Kidney (tissue), 14 donors: ENCODE measurements around the gene TARBP1. TPM values are rescaled to one million over a fixed set of nuclear protein-coding genes. Genes with fewer than 3 reads are reported as not detected.

ENCODE experiments used
- DNase-seq, 5 donors: peaks; one replicate each; pipeline ENCODE4 v3.0.0-alpha.2; 2013 to 2020
- FAIRE-seq: peaks from 2 replicates; lab custom pipeline; 2012; peaks lifted over from hg19 to GRCh38; lab: Jason Lieb, UNC
- H3K27ac ChIP-seq, 2 donors: one replicate each; pipeline ENCODE4 v1.7.0; 2013; ENCODE audit warnings: low read depth in 2 of 2, low read length in 2 of 2, inconsistent platforms in 1 of 2
- H3K27me3 ChIP-seq: one replicate; pipeline ENCODE4 v1.7.1; 2013; ENCODE audit warnings: low read length, inconsistent platforms; ENCODE audit not compliant: control insufficient read depth, insufficient read depth
- H3K36me3 ChIP-seq, 3 donors: one replicate each; pipeline versions ENCODE4 v1.7.0 to v1.7.1; 2013; ENCODE audit warnings: low read length in 3 of 3, control low read depth in 1 of 3, inconsistent platforms in 1 of 3; ENCODE audit not compliant: insufficient read depth in 3 of 3, control insufficient read depth in 2 of 3
- H3K4me1 ChIP-seq, 3 donors: one replicate each; pipeline versions ENCODE4 v1.7.0 to v1.7.1; 2013; ENCODE audit warnings: low read length in 3 of 3, inconsistent platforms in 1 of 3, low read depth in 1 of 3; ENCODE audit not compliant: control insufficient read depth in 2 of 3, insufficient read depth in 2 of 3
- H3K4me3 ChIP-seq, 3 donors: one replicate each; pipeline versions ENCODE4 v1.7.0 to v1.8.1; 2013; ENCODE audit warnings: low read length in 3 of 3, control low read depth in 1 of 3, inconsistent platforms in 1 of 3
- H3K9ac ChIP-seq, 3 donors: one replicate each; pipeline versions ENCODE4 v1.7.0 to v1.7.1; 2013; ENCODE audit warnings: low read length in 3 of 3, control low read depth in 1 of 3, inconsistent platforms in 1 of 3
- H3K9me3 ChIP-seq, 3 donors: one replicate each; pipeline versions ENCODE4 v1.7.0 to v1.7.1; 2013; ENCODE audit warnings: low read length in 3 of 3, control low read depth in 1 of 3, inconsistent platforms in 1 of 3; ENCODE audit not compliant: control insufficient read depth in 2 of 3, insufficient read depth in 1 of 3
- CTCF ChIP-seq: IDR thresholded peaks from 3 replicates; pipeline ENCODE4 v1.5.1; 2012; ENCODE audit warnings: mild to moderate bottlenecking, moderate library complexity, borderline replicate concordance; ENCODE audit not compliant: insufficient read depth; ENCODE audit errors: extremely low read depth
- intact Hi-C: fragments of 100-400 bp; cut with DNase I; formaldehyde crosslinking; loops from one replicate; pipeline ENCODE4 v1.11.1; 2022
- polyA plus RNA-seq: library from polyadenylated mRNA; stranded (reverse); fragments of 350-450 nt; fragmentation: Illumina TruSeq; extraction: RNeasy Lipid Tissue Mini Kit (QIAGEN cat#74804); gene quantifications from one replicate; pipeline ENCODE4 v1.2.3, GENCODE V29; 2014; ENCODE audit warnings: low read depth, low replicate concordance; ENCODE audit not compliant: insufficient read depth
- total RNA-seq: library from RNA; stranded (reverse); fragmentation: NEBNext Ultra II Directional; extraction: Animal tissue kit (Norgen Biotek cat#: 25700); gene quantifications from one replicate; pipeline ENCODE4 v1.2.1, GENCODE V29; 2021
- donor health status: control.
- donor health status: control.
- donor health status: control.
- donor health status: control.
- donor health status: control.
- donor health status: DM: yes; HTN: yes; CAD: no.
- donor health status: Normal renal cell carcinoma (clear cell type).

Gene TARBP1
- total and polyA plus RNA-seq, 2 donors from 2014 or later: 14.3 to 26.2 TPM

GRCh38 chr1:234355782-234356510 lies 123.0 kb downstream of the TARBP1 start:
- intact Hi-C loops: no loop called here
- DNase-seq: no peak
- H3K4me1 ChIP-seq: no peaks in the 10 kb centered on the region
- no peak for TF ChIP-seq CTCF
- no peaks in the 10 kb centered on the region for H3K36me3 ChIP-seq
- H3K27me3 ChIP-seq: no peaks in the 10 kb centered on the region
- peak overlapping the region in 1 of 3 donors; percentile 73 for H3K4me3 ChIP-seq
- H3K27ac ChIP-seq: no peak overlapping the region
- no peak for FAIRE-seq
- peaks cover 0 to 2% (median 0%) of the 10 kb centered on the region in 3 donors for H3K9me3 ChIP-seq
- H3K9ac ChIP-seq: no peak overlapping the region

- intact Hi-C loops: no loop called here
- H3K9ac ChIP-seq: no peak overlapping the region
- FAIRE-seq: no peak
- no peak for DNase-seq
- H3K27ac ChIP-seq: no peak overlapping the region
- no peaks in the 10 kb centered on the region for H3K27me3 ChIP-seq
- H3K36me3 ChIP-seq: no peaks in the 10 kb centered on the region
- no peak overlapping the region for H3K4me3 ChIP-seq
- no peak for TF ChIP-seq CTCF
- no peaks in the 10 kb centered on the region for H3K4me1 ChIP-seq
- H3K9me3 ChIP-seq: peaks cover 0 to 2% (median 0%) of the 10 kb centered on the region in 3 donors
Observed at GRCh38 chr1:234348964-234349363, 130.0 kb downstream of the TARBP1 start.

GRCh38 chr1:234345237-234345636 lies 133.7 kb downstream of the TARBP1 start:
- Histone ChIP-seq H3K27me3 (no peaks in the 10 kb centered on the region), H3K9ac (no peak overlapping the region), H3K36me3 (no peaks in the 10 kb centered on the region), H3K4me1 (no peaks in the 10 kb centered on the region), H3K9me3 (peaks cover 0 to 4% (median 2%) of the 10 kb centered on the region in 3 donors), H3K4me3 (no peak overlapping the region), H3K27ac (no peak overlapping the region)
- no peak for FAIRE-seq
- intact Hi-C loops: no loop called here
- no peak for TF ChIP-seq CTCF
- DNase-seq: no peak
